ENCODE data around the gene CD40LG. TPM values are rescaled to one million over a fixed set of nuclear protein-coding genes. Genes with fewer than 3 reads are reported as not detected.

The CD40LG gene
- total RNA-seq, 1 experiment from 2014 or later = not detected

DNA sequence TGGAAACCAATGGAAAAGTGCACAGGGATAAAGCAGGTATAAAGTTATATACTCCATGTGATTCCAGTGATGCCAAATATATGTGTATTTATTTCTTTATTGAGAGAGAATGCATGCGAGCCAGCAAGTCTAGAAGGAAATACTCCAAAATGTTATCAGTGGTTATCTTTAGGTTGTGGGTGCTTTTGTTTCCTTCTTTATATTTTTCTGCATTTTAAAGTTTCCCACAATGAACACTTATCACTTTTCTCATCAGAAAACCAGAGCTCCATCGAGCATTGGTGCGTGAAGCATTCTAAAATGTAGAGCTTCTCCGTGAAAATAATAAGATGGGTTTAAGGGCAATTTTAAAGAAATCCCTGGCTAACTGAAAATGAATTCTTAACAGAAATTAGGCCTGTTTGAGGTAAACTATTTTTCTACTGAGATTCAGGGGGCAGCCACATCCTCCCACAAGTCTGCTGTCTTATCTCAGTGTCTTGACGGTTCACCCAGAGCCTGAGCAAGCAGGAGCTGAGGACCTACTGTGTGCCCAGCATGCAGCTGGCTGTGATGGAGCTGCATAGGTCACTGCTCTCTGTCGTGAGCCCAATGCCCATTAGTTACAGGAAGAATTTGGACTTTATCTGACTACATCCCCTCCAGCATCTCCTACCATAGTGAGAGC, 18.7 kb upstream of the CD40LG start:
- Histone ChIP-seq H3K36me3 (replicated peaks; ENCODE audit: control insufficient read depth, insufficient read depth, low read length) (no peaks in the 10 kb centered on the region), H3K27me3 (ENCODE audit: control insufficient read depth, insufficient read depth, low read length) (no peaks in the 10 kb centered on the region), H3K4me3 (ENCODE audit: insufficient read depth, low read depth, low read length) (no peak overlapping the region)
- no peak for DNase-seq

DNA sequence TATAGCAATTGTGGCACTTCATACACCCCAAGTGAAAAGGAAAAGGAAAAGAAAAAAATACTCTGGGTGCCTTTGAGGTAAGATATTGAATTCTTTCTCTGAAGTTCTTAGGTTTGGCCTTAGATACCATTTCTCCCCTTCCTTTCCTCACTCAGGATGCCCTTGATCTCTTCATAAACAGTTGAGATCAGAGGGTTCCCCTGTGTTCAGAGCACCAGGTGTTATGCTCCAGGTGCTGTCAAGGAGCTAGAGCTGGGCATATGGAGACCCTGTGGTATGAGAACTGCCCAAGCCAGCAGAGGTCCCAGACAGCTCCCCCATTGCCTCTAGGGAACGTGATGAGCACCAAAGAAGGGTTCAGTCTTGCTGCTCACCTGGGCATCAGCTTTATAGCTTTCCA, 17.1 kb upstream of the CD40LG start:
- H3K4me3 ChIP-seq (ENCODE audit: insufficient read depth, low read depth, low read length) = no peak overlapping the region
- H3K36me3 ChIP-seq (replicated peaks; ENCODE audit: control insufficient read depth, insufficient read depth, low read length) = no peaks in the 10 kb centered on the region
- no peak for DNase-seq
- no peaks in the 10 kb centered on the region for H3K27me3 ChIP-seq (ENCODE audit: control insufficient read depth, insufficient read depth, low read length)

DNA sequence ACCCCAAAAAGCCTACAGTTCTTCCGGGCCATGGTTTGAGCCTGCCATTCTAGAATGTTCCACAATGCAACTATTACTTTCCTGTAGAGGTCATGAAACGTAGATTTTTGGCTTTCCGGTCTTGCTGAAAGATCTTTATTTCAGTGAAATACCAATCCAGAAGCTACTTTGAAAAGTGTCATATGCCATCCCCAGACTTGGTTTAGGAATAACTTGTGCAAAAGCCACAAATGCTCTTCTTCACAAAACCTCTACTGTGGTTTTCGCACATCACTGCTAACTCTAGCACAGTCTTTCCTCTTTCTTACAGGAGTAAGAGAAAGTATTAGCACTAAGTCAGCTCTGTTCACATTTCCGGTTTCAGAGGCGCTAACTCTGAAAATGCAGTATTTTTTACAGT, 12.7 kb upstream of the CD40LG start:
- DNase-seq = no peak
- H3K27me3 ChIP-seq (ENCODE audit: control insufficient read depth, insufficient read depth, low read length) = no peaks in the 10 kb centered on the region
- no peak overlapping the region for H3K4me3 ChIP-seq (ENCODE audit: insufficient read depth, low read depth, low read length)
- no peaks in the 10 kb centered on the region for H3K36me3 ChIP-seq (replicated peaks; ENCODE audit: control insufficient read depth, insufficient read depth, low read length)

DNA sequence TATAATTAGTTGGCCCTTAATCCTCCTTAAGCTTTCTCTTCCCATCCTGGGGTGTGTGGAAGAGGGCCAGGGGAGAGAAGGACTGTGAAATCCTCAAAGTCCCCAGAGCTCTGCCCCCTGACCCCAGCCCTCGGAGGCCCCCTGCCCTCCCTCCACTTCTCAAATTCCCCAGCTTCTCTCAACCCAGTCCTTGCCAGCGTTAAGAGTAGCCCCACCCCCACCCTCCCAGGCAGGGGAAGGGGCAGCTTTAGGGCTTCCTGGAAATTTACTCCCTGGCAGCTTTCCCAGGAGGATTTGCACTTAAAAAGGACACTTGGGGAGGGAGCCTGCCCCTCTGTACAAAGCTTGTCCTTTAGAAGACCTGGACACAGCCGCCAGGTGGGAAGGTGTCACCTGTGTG, 11.8 kb upstream of the CD40LG start:
- Histone ChIP-seq H3K4me3 (ENCODE audit: insufficient read depth, low read depth, low read length) (no peak overlapping the region), H3K27me3 (ENCODE audit: control insufficient read depth, insufficient read depth, low read length) (no peaks in the 10 kb centered on the region), H3K36me3 (replicated peaks; ENCODE audit: control insufficient read depth, insufficient read depth, low read length) (no peaks in the 10 kb centered on the region)
- peak; percentile 40 for DNase-seq

DNA sequence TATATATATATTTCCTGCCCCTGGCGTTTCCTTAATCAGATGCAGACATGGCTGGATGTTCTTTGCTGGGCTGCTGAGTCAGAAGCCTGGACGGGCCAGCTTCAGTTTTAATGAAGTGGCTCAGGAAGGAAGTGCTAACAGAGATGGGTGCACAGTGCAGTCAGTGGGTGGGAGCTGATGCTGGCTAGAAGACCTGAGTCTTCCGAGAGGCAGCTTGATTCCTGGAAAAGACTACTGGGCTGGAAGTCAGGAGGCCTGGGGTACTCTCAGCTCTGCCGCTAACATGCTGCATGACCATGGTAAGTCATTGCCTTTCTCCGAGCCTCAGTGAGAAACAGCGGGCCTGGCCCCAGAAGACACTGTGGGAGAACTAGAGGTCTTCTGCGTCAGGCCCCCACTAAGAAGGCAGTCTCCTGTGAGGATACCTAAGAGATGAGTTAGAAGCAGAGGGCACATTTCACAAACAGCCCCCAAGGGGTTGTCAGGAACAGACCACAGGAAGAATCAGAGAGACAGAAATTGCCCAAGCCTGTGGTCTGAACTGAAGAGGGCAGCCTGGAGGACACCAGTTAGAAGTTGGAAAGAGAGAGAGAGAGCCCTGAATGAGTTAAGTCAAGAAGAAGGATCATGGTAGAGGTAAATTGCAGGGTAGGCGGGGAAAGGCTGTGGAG, 8.3 kb upstream of the CD40LG start:
- no peak for DNase-seq
- H3K36me3 ChIP-seq (replicated peaks; ENCODE audit: control insufficient read depth, insufficient read depth, low read length) = no peaks in the 10 kb centered on the region
- no peaks in the 10 kb centered on the region for H3K27me3 ChIP-seq (ENCODE audit: control insufficient read depth, insufficient read depth, low read length)
- no peak overlapping the region for H3K4me3 ChIP-seq (ENCODE audit: insufficient read depth, low read depth, low read length)

DNA sequence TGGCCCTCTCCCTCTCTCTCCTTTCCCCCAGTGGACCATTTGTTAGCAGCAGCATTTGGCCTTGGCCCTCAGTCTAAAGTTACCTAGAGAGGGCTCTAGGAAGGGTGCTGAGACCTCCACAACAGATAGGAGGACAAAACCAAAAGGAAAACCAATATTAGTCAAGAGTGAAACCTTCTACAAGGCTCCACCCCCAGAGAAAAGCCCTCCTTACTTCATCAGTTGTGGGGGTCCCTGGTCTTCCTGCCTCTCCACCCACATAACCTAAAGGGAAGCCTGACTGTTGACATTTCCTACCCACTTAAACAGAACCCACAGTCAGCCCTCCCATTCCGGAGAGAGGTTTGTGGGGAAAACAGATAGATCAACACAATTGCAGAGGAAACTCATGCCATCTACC, 4.7 kb upstream of the CD40LG start:
- no peak for DNase-seq
- no peak overlapping the region for H3K4me3 ChIP-seq (ENCODE audit: insufficient read depth, low read depth, low read length)
- H3K27me3 ChIP-seq (ENCODE audit: control insufficient read depth, insufficient read depth, low read length) = no peaks in the 10 kb centered on the region
- H3K36me3 ChIP-seq (replicated peaks; ENCODE audit: control insufficient read depth, insufficient read depth, low read length) = no peaks in the 10 kb centered on the region

DNA sequence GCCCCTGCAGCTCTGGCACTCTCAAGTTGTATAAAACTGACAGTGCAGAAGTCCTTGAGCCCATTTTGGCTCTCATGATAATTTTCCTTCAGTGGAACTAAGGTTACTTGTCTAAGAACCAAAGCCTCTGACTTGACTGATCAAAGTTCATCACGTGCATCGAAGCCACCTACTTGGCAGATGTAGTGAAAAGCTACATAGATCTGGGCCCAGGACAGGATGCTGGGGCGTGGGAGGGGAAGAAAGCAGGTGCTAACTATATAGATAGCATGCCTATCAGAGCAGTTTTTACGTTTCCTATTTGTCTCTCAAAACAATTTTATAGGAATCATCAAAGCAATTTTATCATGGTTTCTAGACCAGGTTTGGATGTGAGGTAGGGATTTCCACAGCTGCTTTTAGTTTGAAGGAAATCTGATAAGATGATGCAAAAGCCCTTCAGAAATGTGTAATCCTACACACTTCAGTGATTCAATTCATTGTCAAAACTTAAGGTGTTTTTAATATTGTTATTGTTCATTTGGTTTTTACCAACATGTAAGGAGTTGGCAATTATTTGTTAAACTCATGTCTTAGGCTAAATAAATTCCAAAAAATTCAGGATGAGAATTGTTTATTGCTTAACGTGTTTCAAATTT, 1.2 kb upstream of the CD40LG start:
- no peaks in the 10 kb centered on the region for H3K36me3 ChIP-seq (replicated peaks; ENCODE audit: control insufficient read depth, insufficient read depth, low read length)
- H3K27me3 ChIP-seq (ENCODE audit: control insufficient read depth, insufficient read depth, low read length) = no peaks in the 10 kb centered on the region
- no peak overlapping the region for H3K4me3 ChIP-seq (ENCODE audit: insufficient read depth, low read depth, low read length)
- DNase-seq = no peak

DNA sequence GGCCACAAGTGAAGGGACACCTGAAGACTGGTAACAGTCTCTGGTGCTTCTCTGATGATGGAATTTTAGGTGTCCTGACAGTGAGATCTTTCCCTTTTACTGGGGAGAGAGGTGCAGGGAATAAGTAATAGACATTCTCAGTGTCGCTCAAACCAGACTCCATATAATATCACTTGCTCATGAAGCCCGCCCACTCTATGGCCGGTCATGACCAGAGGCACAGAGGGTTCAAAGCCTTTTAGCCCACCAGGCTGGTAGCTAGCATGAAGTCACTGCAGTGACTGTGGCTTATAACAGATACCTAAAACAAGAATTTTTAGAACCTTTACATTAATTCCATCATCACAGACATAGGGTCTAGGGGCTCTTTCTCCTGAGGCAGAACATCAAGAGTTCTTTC, 2.9 kb downstream of the CD40LG start:
- Histone ChIP-seq H3K36me3 (replicated peaks; ENCODE audit: control insufficient read depth, insufficient read depth, low read length) (no peaks in the 10 kb centered on the region), H3K4me3 (ENCODE audit: insufficient read depth, low read depth, low read length) (no peak overlapping the region), H3K27me3 (ENCODE audit: control insufficient read depth, insufficient read depth, low read length) (no peaks in the 10 kb centered on the region)
- DNase-seq = no peak

DNA sequence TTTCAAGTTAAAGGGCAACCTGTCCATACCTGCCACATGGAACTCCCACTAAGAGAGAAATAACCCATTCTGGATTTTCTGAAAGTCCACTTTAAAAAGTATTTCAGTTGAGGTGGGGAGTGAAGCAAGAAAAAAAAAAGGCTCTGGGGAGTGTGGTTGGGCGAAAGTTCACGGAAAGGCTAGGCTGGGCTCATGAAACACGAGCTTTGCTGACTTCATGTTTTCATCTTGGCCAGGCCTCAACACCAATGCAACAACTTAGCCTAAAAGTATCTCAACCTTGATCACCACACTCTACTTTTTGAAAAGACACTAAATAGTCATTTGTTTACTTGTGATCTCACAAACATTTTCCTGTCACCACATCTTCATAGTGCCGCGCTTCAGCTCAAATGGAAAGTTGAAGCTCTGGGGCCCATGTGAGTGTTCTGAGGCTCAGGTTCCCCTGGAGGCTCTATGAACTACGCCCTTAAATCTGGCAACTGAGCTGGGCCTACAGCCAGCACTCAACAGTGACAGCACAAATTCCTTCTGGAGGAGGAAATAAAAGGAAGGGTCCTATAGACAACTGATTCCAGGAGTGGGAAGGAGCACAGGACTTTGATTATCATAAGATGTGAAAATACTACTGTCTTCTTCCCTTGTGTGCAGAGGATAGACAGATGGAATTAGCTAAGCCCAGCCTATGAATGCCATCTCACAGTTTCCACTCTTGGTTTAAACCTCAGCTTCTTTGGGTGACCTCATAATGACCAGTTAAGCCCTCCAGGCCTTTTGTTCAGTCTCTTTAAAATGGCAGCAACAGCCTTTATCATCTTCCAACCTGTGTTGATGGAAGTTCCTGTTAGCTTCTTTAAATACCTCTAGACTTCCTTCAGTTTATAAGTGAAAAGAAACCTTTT, 5.1 kb downstream of the CD40LG start:
- no peak for DNase-seq
- no peak overlapping the region for H3K4me3 ChIP-seq (ENCODE audit: insufficient read depth, low read depth, low read length)

DNA sequence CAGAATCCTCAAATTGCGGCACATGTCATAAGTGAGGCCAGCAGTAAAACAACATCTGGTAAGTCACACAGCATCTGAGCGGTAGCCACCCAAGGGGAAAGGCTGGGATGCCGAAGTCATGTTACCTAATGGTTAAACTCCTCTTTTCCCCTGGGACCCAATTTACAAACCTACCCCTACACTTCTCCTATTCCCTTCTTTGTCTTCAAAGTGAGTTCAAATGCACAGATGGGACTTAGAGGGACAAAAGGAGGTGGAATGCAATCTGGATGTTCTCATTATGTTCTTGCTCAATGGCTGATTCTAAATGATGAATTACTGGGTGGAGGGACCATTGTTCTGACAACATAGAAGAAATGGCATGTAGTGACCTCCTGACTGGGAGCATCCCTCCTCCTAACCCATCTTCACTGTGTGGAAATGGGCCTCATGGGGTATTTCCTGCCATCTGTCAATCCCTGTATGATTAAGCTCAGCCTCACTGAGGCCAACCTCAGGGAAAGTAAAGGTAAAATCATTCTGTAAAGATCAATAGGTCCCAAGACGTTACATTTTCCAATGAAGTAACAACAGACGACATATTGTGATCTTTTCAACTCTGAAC, 8.5 kb downstream of the CD40LG start:
- no peaks in the 10 kb centered on the region for H3K27me3 ChIP-seq (ENCODE audit: control insufficient read depth, insufficient read depth, low read length)
- no peak overlapping the region for H3K4me3 ChIP-seq (ENCODE audit: insufficient read depth, low read depth, low read length)
- no peaks in the 10 kb centered on the region for H3K36me3 ChIP-seq (replicated peaks; ENCODE audit: control insufficient read depth, insufficient read depth, low read length)
- no peak for DNase-seq

More for the DNA sequence above, 5.1 kb downstream of the CD40LG start:
- Histone ChIP-seq H3K36me3 (replicated peaks; ENCODE audit: control insufficient read depth, insufficient read depth, low read length) (no peaks in the 10 kb centered on the region), H3K27me3 (ENCODE audit: control insufficient read depth, insufficient read depth, low read length) (no peaks in the 10 kb centered on the region)

DNA sequence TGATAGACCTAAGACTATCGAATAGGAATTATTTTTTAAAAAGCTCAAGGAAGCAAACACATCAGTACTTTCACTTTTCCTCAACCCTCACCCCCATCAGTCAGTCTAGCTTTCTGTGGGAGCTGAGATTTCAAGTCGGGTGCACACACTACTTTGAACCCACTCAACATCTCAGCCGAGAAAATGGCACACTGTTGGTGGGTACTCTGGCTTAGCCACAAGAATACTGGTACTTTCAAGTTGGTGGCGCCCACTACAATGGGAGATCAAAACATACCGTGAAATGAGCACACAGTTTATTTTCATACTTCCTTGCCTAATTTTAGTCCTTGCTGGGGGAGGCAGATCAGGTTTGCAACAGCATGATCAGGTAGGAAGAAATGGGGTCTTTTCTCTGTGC, 10.2 kb downstream of the CD40LG start:
- no peak overlapping the region for H3K4me3 ChIP-seq (ENCODE audit: insufficient read depth, low read depth, low read length)

DNA sequence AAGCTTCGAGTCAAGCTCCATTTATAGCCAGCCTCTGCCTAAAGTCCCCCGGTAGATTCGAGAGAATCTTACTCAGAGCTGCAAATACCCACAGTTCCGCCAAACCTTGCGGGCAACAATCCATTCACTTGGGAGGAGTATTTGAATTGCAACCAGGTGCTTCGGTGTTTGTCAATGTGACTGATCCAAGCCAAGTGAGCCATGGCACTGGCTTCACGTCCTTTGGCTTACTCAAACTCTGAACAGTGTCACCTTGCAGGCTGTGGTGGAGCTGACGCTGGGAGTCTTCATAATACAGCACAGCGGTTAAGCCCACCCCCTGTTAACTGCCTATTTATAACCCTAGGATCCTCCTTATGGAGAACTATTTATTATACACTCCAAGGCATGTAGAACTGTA, 11.2 kb downstream of the CD40LG start:
- H3K36me3 ChIP-seq (replicated peaks; ENCODE audit: control insufficient read depth, insufficient read depth, low read length) = no peaks in the 10 kb centered on the region
- H3K4me3 ChIP-seq (ENCODE audit: insufficient read depth, low read depth, low read length) = no peak overlapping the region
- no peak for DNase-seq
- no peaks in the 10 kb centered on the region for H3K27me3 ChIP-seq (ENCODE audit: control insufficient read depth, insufficient read depth, low read length)

More for the DNA sequence above, 10.2 kb downstream of the CD40LG start:
- no peaks in the 10 kb centered on the region for H3K27me3 ChIP-seq (ENCODE audit: control insufficient read depth, insufficient read depth, low read length)
- no peak for DNase-seq
- no peaks in the 10 kb centered on the region for H3K36me3 ChIP-seq (replicated peaks; ENCODE audit: control insufficient read depth, insufficient read depth, low read length)

DNA sequence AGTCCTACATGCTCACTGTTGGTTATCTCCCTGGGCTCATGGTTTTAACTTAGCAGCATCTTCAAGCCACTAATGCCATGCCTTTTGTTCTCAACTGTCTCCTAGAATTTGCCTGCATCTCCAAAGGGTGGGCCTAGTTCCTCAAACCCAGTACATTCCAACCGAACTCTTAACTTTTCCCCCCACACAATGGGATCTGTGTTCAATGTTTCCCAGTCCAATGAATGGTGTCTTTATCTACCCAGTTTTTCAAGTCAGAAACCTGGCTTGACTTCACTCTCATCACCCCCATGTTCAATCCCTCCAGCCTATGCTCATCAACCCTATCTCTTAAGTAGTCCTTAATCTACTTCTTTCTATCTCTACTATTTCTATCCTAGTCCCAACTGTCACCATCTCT, 12.9 kb downstream of the CD40LG start:
- H3K4me3 ChIP-seq (ENCODE audit: insufficient read depth, low read depth, low read length) = no peak overlapping the region
- DNase-seq = no peak
- no peaks in the 10 kb centered on the region for H3K36me3 ChIP-seq (replicated peaks; ENCODE audit: control insufficient read depth, insufficient read depth, low read length)

DNA sequence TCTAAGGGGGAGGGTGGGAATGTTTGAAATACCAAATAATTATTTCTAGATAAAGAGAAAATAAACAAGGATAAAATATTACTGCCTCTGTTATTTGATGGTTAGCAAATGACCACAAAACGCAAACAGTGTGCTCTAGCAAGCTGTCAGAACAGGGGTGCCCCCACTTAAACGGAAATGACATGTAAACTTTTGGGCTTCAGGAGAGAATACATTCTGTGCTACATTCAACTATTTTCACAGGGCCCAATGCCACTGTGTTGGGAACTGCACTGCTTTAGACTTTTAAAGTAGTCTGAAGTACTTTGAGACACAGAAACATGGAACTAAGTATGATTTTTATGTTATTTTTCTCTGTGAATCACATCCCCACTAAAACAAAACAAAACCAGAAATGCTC, 14.1 kb downstream of the CD40LG start:
- H3K27me3 ChIP-seq (ENCODE audit: control insufficient read depth, insufficient read depth, low read length) = no peaks in the 10 kb centered on the region
- DNase-seq = no peak
- no peak overlapping the region for H3K4me3 ChIP-seq (ENCODE audit: insufficient read depth, low read depth, low read length)
- no peaks in the 10 kb centered on the region for H3K36me3 ChIP-seq (replicated peaks; ENCODE audit: control insufficient read depth, insufficient read depth, low read length)

More for the DNA sequence above, 12.9 kb downstream of the CD40LG start:
- H3K27me3 ChIP-seq (ENCODE audit: control insufficient read depth, insufficient read depth, low read length) = no peaks in the 10 kb centered on the region

All from H7 (cell line).